GM12878 (cell line): ENCODE measurements around the gene CXCL1.

Experiments used
- CBX3 ChIP-seq: fragments of 200-600 bp; sonication (generic); IDR thresholded peaks from 2 replicates; pipeline ENCODE4 v1.6.1; 2016; ENCODE audit warnings: low read depth, borderline replicate concordance
- DPF2 ChIP-seq: fragments of 450-650 bp; IDR thresholded peaks from 2 replicates; pipeline ENCODE4 v1.6.1; 2017; ENCODE audit warnings: mild to moderate bottlenecking
- EGR1 ChIP-seq, 2 experiments: IDR thresholded peaks; 1 replicate in 1 of 2; 2 replicates in 1 of 2; pipeline ENCODE4 v1.6.1; 2011 to 2012; ENCODE audit warnings: low read depth in 2 of 2, low read length in 2 of 2, borderline replicate concordance in 1 of 2, mild to moderate bottlenecking in 1 of 2, moderate library complexity in 1 of 2
- ELK1 ChIP-seq: IDR thresholded peaks from 2 replicates; pipeline ENCODE4 v1.6.1; 2012; ENCODE audit warnings: low read depth, low read length, improper control_type of control experiment
- EP300 ChIP-seq, 2 experiments: fragments of 150-350 bp in 1 of 2; IDR thresholded peaks; 2 replicates each; pipeline ENCODE4 v1.6.1; 2011 to 2012; ENCODE audit warnings: low read depth in 2 of 2, low read length in 2 of 2, borderline replicate concordance in 1 of 2, improper control_type of control experiment in 1 of 2, inconsistent platforms in 1 of 2; ENCODE audit not compliant: control insufficient read depth in 1 of 2
- GABPA ChIP-seq: IDR thresholded peaks from 2 replicates; pipeline ENCODE4 v1.6.1; 2014; ENCODE audit warnings: antibody characterized with exemption, low read depth, mild to moderate bottlenecking, inconsistent platforms
- HCFC1 ChIP-seq: fragments of 150-350 bp; IDR thresholded peaks from 2 replicates; pipeline ENCODE4 v1.6.1; 2014; ENCODE audit warnings: low read length
- MYB ChIP-seq: fragments of 150-350 bp; IDR thresholded peaks from 2 replicates; pipeline ENCODE4 v1.6.1; 2014; ENCODE audit warnings: mild to moderate bottlenecking, low read depth, low read length, borderline replicate concordance
- PBX3 ChIP-seq: IDR thresholded peaks from 2 replicates; pipeline ENCODE4 v1.6.1; 2011; ENCODE audit warnings: mild to moderate bottlenecking, low read depth, low read length, moderate library complexity; ENCODE audit not compliant: insufficient replicate concordance
- POLR2AphosphoS5 ChIP-seq: IDR thresholded peaks from 2 replicates; pipeline ENCODE4 v1.6.1; 2011; ENCODE audit warnings: mild to moderate bottlenecking, low read length, inconsistent platforms
- RAD21 ChIP-seq: IDR thresholded peaks from 2 replicates; pipeline ENCODE4 v1.6.1; 2011; ENCODE audit warnings: mild to moderate bottlenecking, low read depth, low read length, moderate library complexity; ENCODE audit not compliant: insufficient read depth
- REST ChIP-seq: IDR thresholded peaks from 2 replicates; pipeline ENCODE4 v1.6.1; 2012; ENCODE audit warnings: mild to moderate bottlenecking, low read depth, low read length
- SUZ12 ChIP-seq: fragments of 200-600 bp; sonication (generic); IDR thresholded peaks from one replicate; pipeline ENCODE4 v1.6.1; 2018; ENCODE audit warnings: antibody characterized with exemption, mild to moderate bottlenecking; ENCODE audit not compliant: unreplicated experiment
- TAF1 ChIP-seq: IDR thresholded peaks from 2 replicates; pipeline ENCODE4 v1.6.1; 2011; ENCODE audit warnings: mild to moderate bottlenecking, low read depth, low read length, borderline replicate concordance

GRCh38 chr4:73871511-73872310 is 2.5 kb downstream of the CXCL1 start:
- TF ChIP-seq EGR1 (IDR thresholded peaks at IDR 0.05; ENCODE audit: borderline replicate concordance in 1 of 2, low read depth in 2 of 2, low read length in 2 of 2) (no peak), MYB (no peak), REST (no peak), HCFC1 (no peak), PBX3 (no peak), DPF2 (no peak), EP300 (IDR thresholded peaks at IDR 0.05; ENCODE audit: borderline replicate concordance in 1 of 2, control insufficient read depth in 1 of 2, low read depth in 2 of 2, low read length in 2 of 2) (no peak), RAD21 (no peak), SUZ12 (no peak), ELK1 (no peak), GABPA (no peak), CBX3 (no peak), TAF1 (no peak), POLR2AphosphoS5 (no peak)
